IMR-90 (cell line): ENCODE results near the gene RAI14. TPM values are rescaled to one million over a fixed set of nuclear protein-coding genes. Genes with fewer than 3 reads are reported as not detected.

ENCODE experiments used
- ATAC-seq: fragments of 200-7000 bp; cut with Tn5 transposase; 2 replicates; pipeline ENCODE4 v1.9.1; 2020; ENCODE audit warnings: low read depth, mild to moderate bottlenecking, moderate library complexity
- BruUV-seq: library from RNA; stranded (reverse); fragments of 400-500 nt; replicated peaks from 2 replicates; lab custom pipeline; 2021; lab: Mats Ljungman, UMichigan
- CTCF ChIA-PET: fragments of 300-600 bp; formaldehyde crosslinking; extraction: SDS; loops from one replicate; lab custom pipeline; 2021; ENCODE audit warnings: antibody characterized with exemption; lab: Yijun Ruan, JAX
- POLR2A ChIA-PET: fragments of 300-600 bp; sonication (Branson Sonifier 250); formaldehyde crosslinking; loops from one replicate; lab custom pipeline; 2022; ENCODE audit warnings: antibody characterized with exemption; ENCODE audit not compliant: unreplicated experiment; lab: Charles Lee
- DNase-seq: peaks from one replicate; pipeline ENCODE4 v3.0.0; 2013
- H2AFZ ChIP-seq: replicated peaks from 2 replicates; pipeline ENCODE3; 2013; ENCODE audit warnings: low read length, mild to moderate bottlenecking; ENCODE audit not compliant: poor library complexity
- H2AK5ac ChIP-seq: 2 replicates; pipeline ENCODE4 v1.6.1; 2013; ENCODE audit warnings: low read depth, low read length, inconsistent platforms
- H2AK9ac ChIP-seq: replicated peaks from 2 replicates; pipeline ENCODE3; 2013; ENCODE audit warnings: mild to moderate bottlenecking, low read depth, low read length, moderate library complexity; ENCODE audit not compliant: poor library complexity
- H2BK120ac ChIP-seq: 2 replicates; pipeline ENCODE4 v1.6.1; 2013; ENCODE audit warnings: low read depth, low read length, inconsistent platforms
- H2BK15ac ChIP-seq: 3 replicates; pipeline ENCODE4 v1.6.1; 2013; ENCODE audit warnings: low read depth, low read length, inconsistent platforms
- H2BK20ac ChIP-seq: 2 replicates; pipeline ENCODE4 v1.6.1; 2013; ENCODE audit warnings: low read depth, mild to moderate bottlenecking, inconsistent platforms, low read length, moderate library complexity
- H2BK5ac ChIP-seq: 2 replicates; pipeline ENCODE4 v1.6.1; 2013; ENCODE audit warnings: mild to moderate bottlenecking, low read depth, low read length, inconsistent platforms; ENCODE audit not compliant: poor library complexity, severe bottlenecking
- H3K14ac ChIP-seq: replicated peaks from 2 replicates; pipeline ENCODE4 v1.6.1; 2013; ENCODE audit warnings: low read depth, low read length, inconsistent platforms
- H3K18ac ChIP-seq: 2 replicates; pipeline ENCODE4 v1.6.1; 2013; ENCODE audit warnings: low read depth, low read length, control low read depth
- H3K23ac ChIP-seq: 2 replicates; pipeline ENCODE4 v1.6.1; 2013; ENCODE audit warnings: low read depth, low read length, inconsistent platforms
- H3K27ac ChIP-seq: 2 replicates; pipeline ENCODE4 v1.5.1; 2013; ENCODE audit warnings: mild to moderate bottlenecking, control low read depth, low read length; ENCODE audit not compliant: insufficient read depth
- H3K27me3 ChIP-seq: 2 replicates; pipeline ENCODE4 v1.6.1; 2013; ENCODE audit warnings: low read length; ENCODE audit not compliant: control insufficient read depth, insufficient read depth
- H3K36me3 ChIP-seq: 2 replicates; pipeline ENCODE4 v1.6.1; 2013; ENCODE audit warnings: low read length, mixed read lengths; ENCODE audit not compliant: control insufficient read depth, insufficient read depth
- H3K4ac ChIP-seq: 2 replicates; pipeline ENCODE4 v1.6.1; 2013; ENCODE audit warnings: low read depth, low read length, inconsistent platforms
- H3K4me1 ChIP-seq: 2 replicates; pipeline ENCODE4 v1.6.1; 2013; ENCODE audit warnings: low read length, mixed read lengths; ENCODE audit not compliant: control insufficient read depth, insufficient read depth
- H3K4me2 ChIP-seq: 2 replicates; pipeline ENCODE4 v1.6.1; 2013; ENCODE audit warnings: low read depth, mild to moderate bottlenecking, control low read depth, low read length, moderate library complexity
- H3K4me3 ChIP-seq: 2 replicates; pipeline ENCODE4 v1.5.1; 2013; ENCODE audit warnings: low read depth, mild to moderate bottlenecking, control low read depth, low read length, moderate library complexity; ENCODE audit not compliant: insufficient read depth
- H3K56ac ChIP-seq: 2 replicates; pipeline ENCODE4 v1.6.1; 2013; ENCODE audit warnings: low read length, inconsistent platforms; ENCODE audit not compliant: insufficient read depth; ENCODE audit errors: extremely low read depth
- H3K79me1 ChIP-seq, 2 experiments: 2 replicates each; pipeline ENCODE4 v1.6.1; 2013; ENCODE audit warnings: low read length in 2 of 2, inconsistent platforms in 1 of 2, low read depth in 1 of 2
- H3K9ac ChIP-seq: 2 replicates; pipeline ENCODE4 v1.6.1; 2013; ENCODE audit warnings: low read depth, low read length, control low read depth
- H3K9me1 ChIP-seq: 2 replicates; pipeline ENCODE4 v1.6.1; 2013; ENCODE audit warnings: low read length, inconsistent platforms; ENCODE audit not compliant: insufficient read depth
- H3K9me3 ChIP-seq: 2 replicates; pipeline ENCODE4 v1.6.1; 2013; ENCODE audit warnings: low read length; ENCODE audit not compliant: control insufficient read depth, insufficient read depth
- H4K20me1 ChIP-seq: 2 replicates; pipeline ENCODE4 v1.6.1; 2013; ENCODE audit warnings: low read length, inconsistent platforms; ENCODE audit not compliant: insufficient read depth
- H4K5ac ChIP-seq: 2 replicates; pipeline ENCODE4 v1.6.1; 2013; ENCODE audit warnings: mild to moderate bottlenecking, low read depth, low read length, control low read depth
- H4K8ac ChIP-seq, 2 experiments: 2 replicates each; pipeline ENCODE4 v1.6.1; 2013; ENCODE audit warnings: low read depth in 2 of 2, low read length in 2 of 2, control low read depth in 1 of 2, inconsistent platforms in 1 of 2
- H4K91ac ChIP-seq: 2 replicates; pipeline ENCODE4 v1.6.1; 2013; ENCODE audit warnings: low read depth, low read length, inconsistent platforms; ENCODE audit not compliant: insufficient read depth
- CEBPB ChIP-seq: IDR thresholded peaks from 2 replicates; pipeline ENCODE4 v1.6.1; 2012; ENCODE audit warnings: low read depth, low read length, improper control_type of control experiment
- FOS ChIP-seq: fragments of 150-350 bp; IDR thresholded peaks from 2 replicates; pipeline ENCODE4 v1.6.1; 2016; ENCODE audit warnings: low read depth, low read length
- NFE2L2 ChIP-seq: fragments of 150-350 bp; IDR thresholded peaks from 2 replicates; pipeline ENCODE4 v1.6.1; 2016; ENCODE audit warnings: low read depth, mild to moderate bottlenecking, low read length
- RFX5 ChIP-seq: IDR thresholded peaks from 2 replicates; pipeline ENCODE4 v1.8.0; 2012; ENCODE audit warnings: low read depth, mild to moderate bottlenecking, low read length, moderate library complexity
- WGBS, 2 experiments: methylation state at CpG; one replicate each; pipeline versions ENCODE4 v1.1.5 to v1.1.7; 2013; ENCODE audit warnings: missing lambda C conversion rate in 2 of 2; ENCODE audit not compliant: insufficient read length in 1 of 2; ENCODE audit errors: extremely low coverage in 2 of 2; 5-methylcytosine and 5-hydroxymethylcytosine counted together
- dilution Hi-C: fragments of 300-500 bp; cut with HindIII; formaldehyde crosslinking; loops from one replicate; pipeline ENCODE4 v1.14.3; 2018; ENCODE audit warnings: low sequenced_read_pairs; ENCODE audit not compliant: unreplicated experiment
- in situ Hi-C: fragments of 300-500 bp; cut with MboI; formaldehyde crosslinking; loops from 3 replicates; pipeline ENCODE4 v1.14.3; 2019; ENCODE audit warnings: low sequenced_read_pairs, inconsistent platforms, mixed read lengths
- intact Hi-C: fragments of 100-400 bp; cut with micrococcal nuclease; formaldehyde crosslinking; loops from 2 replicates; pipeline ENCODE4 v1.10.0; 2022
- polyA plus RNA-seq, 3 experiments: library from polyadenylated mRNA; depleted of rRNA; stranded (reverse); fragments of >200 nt; gene quantifications; 2 replicates each; pipeline ENCODE4 v1.2.3, GENCODE V29; 2012; ENCODE audit warnings: low replicate concordance in 1 of 3
- total RNA-seq: library from RNA; depleted of rRNA; stranded (reverse); fragments of >200 nt; gene quantifications from 2 replicates; pipeline ENCODE4 v1.2.3, GENCODE V29; 2012

Gene RAI14
- total and polyA plus RNA-seq, 2 of the 4 experiments (the other 2 are of a cell fraction): 221 to 267 TPM

- peak overlapping the region; percentile 20 for H3K23ac ChIP-seq
- 0 out of 2 replicates have a peak overlapping the region, but pooled peaks have one; percentile 36 for H3K56ac ChIP-seq
- no peak overlapping the region for H2AFZ ChIP-seq
- peaks cover 30% of the 10 kb centered on the region for H3K9me1 ChIP-seq
- no peak overlapping the region for H4K91ac ChIP-seq
- H3K14ac ChIP-seq: peak overlapping the region; percentile 65
- H3K4ac ChIP-seq: peak overlapping the region; percentile 1
- peaks cover 23% of the 10 kb centered on the region for H3K36me3 ChIP-seq
- H3K79me1 ChIP-seq: peaks cover 8 to 76% of the 10 kb centered on the region in 2 experiments
- H2AK5ac ChIP-seq: 0 out of 2 replicates have a peak overlapping the region, but pooled peaks have one; percentile 5
- DNase-seq: peak; percentile 79
- H3K9ac ChIP-seq: peak overlapping the region; percentile 47; the same call in 1 of the 2 replicates
- ATAC-seq: peak; percentile 43
- peak overlapping the region; percentile 7 for H2BK120ac ChIP-seq
- H3K27ac ChIP-seq: peak overlapping the region; percentile 61
- 0 out of 4 replicates have a peak overlapping the region, but pooled peaks of 1 of the 2 experiments have one; percentile 4 for H4K8ac ChIP-seq
- H3K4me1 ChIP-seq: peaks cover 23% of the 10 kb centered on the region
- peaks cover 92% of the 10 kb centered on the region for H4K20me1 ChIP-seq
- H3K18ac ChIP-seq: peak overlapping the region; percentile 84
- no peaks in the 10 kb centered on the region for H3K27me3 ChIP-seq
- no peak overlapping the region for H2BK15ac ChIP-seq
- H2BK5ac ChIP-seq: peak overlapping the region; percentile 97
- intact Hi-C loops: loop anchor here (10.0 kb wide), 1 partner anchor 161 kb away; no protein-coding TSS in a partner anchor
- H3K4me3 ChIP-seq: no peak overlapping the region
- no TSS peak for BruUV-seq
- in situ Hi-C loops: no loop called here
- H2BK20ac ChIP-seq: 0 out of 2 replicates have a peak overlapping the region, but pooled peaks have one; percentile 7
- H3K4me2 ChIP-seq: peak overlapping the region; percentile 63; the same call in 1 of the 2 replicates
- ChIA-PET CTCF (no interaction called here), POLR2A (no interaction called here)
- 0 out of 2 replicates have a peak overlapping the region, but pooled peaks have one; percentile 28 for H4K5ac ChIP-seq
- H3K9me3 ChIP-seq: no peaks in the 10 kb centered on the region
- no CpG with 5 or more reads among the region's 1 CpG for WGBS, 2 experiments
- dilution Hi-C loops: no loop called here
- no peak overlapping the region for H2AK9ac ChIP-seq
- TF ChIP-seq NFE2L2 (peak; percentile 54; the same call in 1 of the 2 replicates), CEBPB (peak; percentile 55; the same call in 1 of the 2 replicates), RFX5 (no peak), FOS (peak; percentile 34; the same call in 1 of the 2 replicates)
Observed at GRCh38 chr5:34685485-34686165, 29.5 kb downstream of the RAI14 start.
